ACC112 (cell line): ENCODE results near the gene TBX20.

Experiments used
- H2AFZ ChIP-seq: fragments of 200-600 bp; sonication (generic); one replicate; pipeline ENCODE4 v1.6.0; 2017; ENCODE audit warnings: antibody characterized with exemption, low read length; ENCODE audit not compliant: unreplicated experiment
- H3K27ac ChIP-seq: fragments of 200-600 bp; sonication (generic); 2 replicates; pipeline ENCODE4 v1.5.1; 2014; ENCODE audit warnings: low read depth, mild to moderate bottlenecking, antibody characterized with exemption, low read length, moderate library complexity
- H3K27me3 ChIP-seq: fragments of 200-600 bp; sonication (generic); 2 replicates; pipeline ENCODE4 v1.6.1; 2014; ENCODE audit warnings: mild to moderate bottlenecking, antibody characterized with exemption, low read length, moderate library complexity, mixed read lengths; ENCODE audit not compliant: insufficient read depth
- H3K36me3 ChIP-seq: fragments of 200-600 bp; sonication (generic); 2 replicates; pipeline ENCODE4 v1.6.1; 2016; ENCODE audit warnings: mild to moderate bottlenecking, antibody characterized with exemption, low read length, moderate library complexity, mixed read lengths; ENCODE audit not compliant: insufficient read depth
- H3K4me1 ChIP-seq: fragments of 200-600 bp; sonication (generic); one replicate; pipeline ENCODE4 v1.6.1; 2016; ENCODE audit warnings: low read length, mixed read lengths; ENCODE audit not compliant: insufficient read depth, unreplicated experiment, control insufficient read depth
- H3K4me3 ChIP-seq: fragments of 200-600 bp; sonication (generic); 2 replicates; pipeline ENCODE4 v1.5.1; 2014; ENCODE audit warnings: mild to moderate bottlenecking, low read depth, low read length
- H3K79me2 ChIP-seq: fragments of 200-600 bp; sonication (generic); one replicate; pipeline ENCODE4 v1.6.0; 2016; ENCODE audit warnings: low read length; ENCODE audit not compliant: control insufficient read depth, unreplicated experiment, insufficient read depth

TBX20 gene, protein sequence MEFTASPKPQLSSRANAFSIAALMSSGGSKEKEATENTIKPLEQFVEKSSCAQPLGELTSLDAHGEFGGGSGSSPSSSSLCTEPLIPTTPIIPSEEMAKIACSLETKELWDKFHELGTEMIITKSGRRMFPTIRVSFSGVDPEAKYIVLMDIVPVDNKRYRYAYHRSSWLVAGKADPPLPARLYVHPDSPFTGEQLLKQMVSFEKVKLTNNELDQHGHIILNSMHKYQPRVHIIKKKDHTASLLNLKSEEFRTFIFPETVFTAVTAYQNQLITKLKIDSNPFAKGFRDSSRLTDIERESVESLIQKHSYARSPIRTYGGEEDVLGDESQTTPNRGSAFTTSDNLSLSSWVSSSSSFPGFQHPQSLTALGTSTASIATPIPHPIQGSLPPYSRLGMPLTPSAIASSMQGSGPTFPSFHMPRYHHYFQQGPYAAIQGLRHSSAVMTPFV

DNA sequence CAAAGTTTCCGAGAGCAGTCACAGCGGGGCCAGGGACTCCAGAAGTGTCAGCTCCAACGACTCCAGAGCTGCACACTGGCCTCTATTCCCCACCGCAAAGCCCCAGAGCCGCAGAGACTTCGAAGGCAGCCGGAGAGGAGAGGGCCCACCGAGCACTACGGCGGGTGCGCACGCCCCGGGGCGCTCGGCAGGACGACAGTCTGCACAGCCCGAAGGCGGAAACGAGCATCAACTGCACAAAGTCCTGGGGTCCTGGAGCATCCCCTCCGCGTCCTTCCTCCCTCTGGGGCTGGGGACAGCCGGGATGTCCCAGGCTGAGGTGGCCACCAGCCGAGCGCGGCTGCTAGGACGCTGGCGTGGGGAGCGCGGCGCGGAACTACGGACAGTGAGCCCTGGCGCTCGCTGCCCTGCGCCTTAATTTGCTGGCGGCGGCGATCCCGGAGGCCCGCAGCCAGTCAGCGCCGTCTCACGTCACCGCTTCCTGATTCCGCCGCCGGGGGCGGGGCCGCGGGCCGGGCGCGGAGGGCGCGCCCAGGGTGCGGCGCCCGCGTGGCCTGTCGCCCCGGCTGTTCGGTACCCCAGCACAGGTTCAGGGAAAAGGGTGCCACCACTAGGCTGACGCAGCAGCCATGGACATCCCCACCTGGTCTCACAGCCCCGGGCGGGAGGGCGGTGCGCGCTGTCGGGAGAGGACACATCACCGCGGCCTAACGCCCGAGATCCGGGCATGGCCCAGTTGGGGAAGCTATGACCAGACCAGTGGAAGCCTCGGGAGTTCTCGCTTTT lies at the start of gene TBX20:
TSS of gene TBX20 (minus strand) at position 391 of the 786 bp plus-strand sequence. CDS start 480 bp downstream, outside the sequence.
- no peaks in the 10 kb centered on the region for H3K4me1 ChIP-seq
- no peak within 1 kb of the TSS for H3K4me3 ChIP-seq
- no peak within 1 kb of the TSS for H3K27ac ChIP-seq
- H3K36me3 ChIP-seq = no peaks in the 10 kb centered on the region
- peaks cover 100% of the 10 kb centered on the region for H3K27me3 ChIP-seq
- H2AFZ ChIP-seq = no peak within 1 kb of the TSS
- H3K79me2 ChIP-seq = no peaks in the 10 kb centered on the region

DNA sequence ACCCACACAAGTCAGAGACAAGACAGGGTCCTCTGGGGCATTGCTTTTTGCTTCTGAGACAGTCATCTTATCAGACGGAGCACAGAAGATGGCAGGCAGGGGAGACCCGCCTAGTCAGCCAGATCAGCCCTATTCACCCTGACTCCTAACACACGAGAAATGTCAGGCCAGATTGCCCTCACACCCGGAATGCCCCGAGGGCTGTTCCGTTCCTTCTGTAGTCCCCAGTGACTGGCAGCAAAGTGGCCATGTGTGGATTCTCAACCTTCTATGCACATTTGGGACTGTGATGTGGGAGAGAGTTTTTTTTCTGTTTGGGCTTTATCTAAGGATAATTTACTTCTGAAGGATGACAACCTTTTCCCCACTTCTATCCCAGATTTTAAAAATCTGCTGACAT lies 35.5 kb upstream of the TBX20 start:
- Histone ChIP-seq H3K36me3 (no peaks in the 10 kb centered on the region), H3K27me3 (peaks cover 36% of the 10 kb centered on the region), H3K27ac (no peak overlapping the region), H3K79me2 (no peaks in the 10 kb centered on the region), H3K4me3 (no peak overlapping the region), H3K4me1 (no peaks in the 10 kb centered on the region), H2AFZ (no peak overlapping the region)

DNA sequence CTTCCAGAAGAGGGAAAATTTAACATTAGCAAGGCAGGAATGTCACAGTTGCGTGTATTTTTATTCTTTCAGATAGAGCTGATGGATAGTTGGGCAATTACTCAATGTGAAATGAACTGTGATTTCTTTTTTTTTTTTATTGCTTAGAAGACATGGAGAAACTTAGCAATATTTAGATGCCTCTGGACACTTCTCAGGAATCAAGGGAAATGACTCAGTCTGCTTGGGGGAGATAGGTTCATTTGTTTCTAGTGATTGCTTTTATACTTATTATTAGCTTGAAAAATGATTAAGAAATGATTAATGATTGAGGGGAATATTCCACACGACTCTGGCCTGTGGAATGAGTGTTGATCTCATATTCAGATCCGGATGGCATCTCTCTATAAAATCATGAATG lies 33.1 kb upstream of the TBX20 start:
- peaks cover 40% of the 10 kb centered on the region for H3K27me3 ChIP-seq
- no peak overlapping the region for H3K4me3 ChIP-seq
- H3K36me3 ChIP-seq = no peaks in the 10 kb centered on the region
- H2AFZ ChIP-seq = no peak overlapping the region
- no peaks in the 10 kb centered on the region for H3K79me2 ChIP-seq
- H3K27ac ChIP-seq = no peak overlapping the region
- no peaks in the 10 kb centered on the region for H3K4me1 ChIP-seq

DNA sequence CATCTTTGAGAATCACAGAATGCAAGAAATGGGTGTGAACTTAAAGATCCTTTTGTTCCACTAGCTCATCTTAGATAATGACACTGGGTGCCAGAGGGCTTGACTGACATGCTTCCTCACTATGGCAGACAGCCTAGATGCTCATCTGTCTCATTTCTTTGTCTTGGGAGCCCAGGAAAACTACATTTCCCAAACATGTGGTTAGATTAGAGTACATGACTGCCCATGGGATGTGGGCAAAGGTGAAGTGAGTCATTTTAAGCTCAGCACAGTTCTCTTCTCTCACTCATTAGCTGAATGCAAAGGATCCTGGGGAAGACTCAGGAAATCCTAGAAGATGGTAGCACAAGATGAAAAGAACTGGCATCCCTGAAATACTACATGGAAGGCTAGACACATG lies 32.5 kb upstream of the TBX20 start:
- Histone ChIP-seq H3K27me3 (peaks cover 43% of the 10 kb centered on the region), H3K4me3 (no peak overlapping the region), H2AFZ (no peak overlapping the region), H3K27ac (no peak overlapping the region), H3K79me2 (no peaks in the 10 kb centered on the region), H3K36me3 (no peaks in the 10 kb centered on the region), H3K4me1 (no peaks in the 10 kb centered on the region)

DNA sequence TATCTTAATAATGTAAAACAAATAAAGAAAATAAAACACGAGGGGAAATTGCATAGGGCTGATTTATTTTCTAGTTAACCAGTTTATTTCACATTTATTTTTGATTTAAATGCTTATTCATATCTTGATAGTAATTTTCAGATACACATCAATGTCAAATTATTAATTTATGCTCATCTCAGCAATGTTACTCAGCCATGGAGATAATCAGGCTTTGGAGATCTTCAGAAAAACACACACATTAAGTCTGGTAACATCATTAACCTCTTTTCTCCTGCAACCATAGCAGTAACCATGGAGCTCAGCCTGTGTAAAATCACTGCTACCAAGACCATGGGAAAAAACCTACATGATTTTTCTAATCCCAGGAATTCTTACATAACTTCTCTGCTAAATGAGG lies 31.9 kb upstream of the TBX20 start:
- Histone ChIP-seq H3K79me2 (no peaks in the 10 kb centered on the region), H2AFZ (no peak overlapping the region), H3K36me3 (no peaks in the 10 kb centered on the region), H3K27me3 (peaks cover 47% of the 10 kb centered on the region), H3K27ac (no peak overlapping the region), H3K4me3 (no peak overlapping the region), H3K4me1 (no peaks in the 10 kb centered on the region)

DNA sequence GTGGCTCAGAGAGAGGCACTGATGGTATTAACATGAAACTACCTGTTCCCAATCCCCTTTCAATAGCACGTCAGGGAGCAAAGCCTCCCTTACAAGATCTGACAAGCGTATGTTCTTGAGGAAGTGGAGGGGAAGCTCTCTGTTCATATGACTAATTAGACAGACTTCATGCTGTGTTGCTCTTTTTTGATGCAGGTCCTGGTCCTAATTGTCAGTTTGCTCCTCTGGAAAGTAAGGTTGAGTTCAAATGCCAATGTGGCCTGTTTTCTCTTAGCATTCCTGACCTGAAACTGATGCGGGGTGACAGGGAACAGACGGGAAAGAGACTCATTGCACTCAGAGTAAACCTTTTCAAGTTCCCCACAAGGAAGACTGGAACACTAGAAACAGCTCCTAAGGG lies 27.0 kb upstream of the TBX20 start:
- Histone ChIP-seq H3K36me3 (no peaks in the 10 kb centered on the region), H3K4me1 (no peaks in the 10 kb centered on the region), H3K27me3 (peaks cover 67% of the 10 kb centered on the region), H2AFZ (no peak overlapping the region), H3K4me3 (no peak overlapping the region), H3K79me2 (no peaks in the 10 kb centered on the region), H3K27ac (no peak overlapping the region)

DNA sequence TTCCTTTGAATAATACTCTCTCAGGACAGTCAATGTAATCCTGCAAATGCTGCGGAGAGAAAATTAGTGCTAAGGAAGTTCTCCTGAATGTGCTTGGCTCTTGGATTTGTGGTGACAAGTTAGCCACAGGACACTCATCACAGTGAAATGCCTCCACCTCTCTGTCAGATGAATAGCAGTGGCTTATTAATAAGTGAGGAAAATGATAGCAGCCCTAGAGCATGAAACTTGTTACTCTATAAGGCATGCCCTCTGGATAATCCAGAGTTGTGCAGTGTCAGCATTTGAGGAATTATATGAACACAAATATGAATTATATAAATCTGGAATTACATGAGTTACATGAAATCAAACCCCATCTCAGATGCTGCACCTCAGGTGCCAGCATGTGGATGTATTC lies 23.5 kb upstream of the TBX20 start:
- H3K4me1 ChIP-seq = no peaks in the 10 kb centered on the region
- no peaks in the 10 kb centered on the region for H3K36me3 ChIP-seq
- no peak overlapping the region for H2AFZ ChIP-seq
- H3K79me2 ChIP-seq = no peaks in the 10 kb centered on the region
- H3K27ac ChIP-seq = no peak overlapping the region
- H3K27me3 ChIP-seq = peaks cover 57% of the 10 kb centered on the region
- H3K4me3 ChIP-seq = no peak overlapping the region

DNA sequence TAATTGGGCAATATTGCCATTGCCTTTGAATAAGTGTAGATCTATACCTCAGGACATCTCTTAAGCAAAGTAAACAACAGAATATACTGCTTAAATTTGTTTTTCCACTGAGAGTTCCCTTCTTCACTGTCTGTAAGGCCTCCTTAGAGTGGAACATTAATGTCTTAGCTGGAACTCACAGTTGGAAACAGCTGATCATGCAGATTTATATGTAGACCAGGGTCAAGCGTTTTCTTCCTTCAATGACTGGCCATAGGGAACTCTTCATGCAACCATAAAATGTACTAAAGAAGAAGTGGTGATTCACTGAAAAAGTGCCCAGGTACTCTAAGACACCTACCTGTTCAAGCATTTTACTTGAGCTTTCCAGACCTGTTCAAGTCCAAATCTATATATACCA lies 18.3 kb upstream of the TBX20 start:
- Histone ChIP-seq H3K4me3 (no peak overlapping the region), H3K27ac (no peak overlapping the region), H3K79me2 (no peaks in the 10 kb centered on the region), H3K36me3 (no peaks in the 10 kb centered on the region), H3K4me1 (no peaks in the 10 kb centered on the region), H3K27me3 (peaks cover 42% of the 10 kb centered on the region), H2AFZ (no peak overlapping the region)

DNA sequence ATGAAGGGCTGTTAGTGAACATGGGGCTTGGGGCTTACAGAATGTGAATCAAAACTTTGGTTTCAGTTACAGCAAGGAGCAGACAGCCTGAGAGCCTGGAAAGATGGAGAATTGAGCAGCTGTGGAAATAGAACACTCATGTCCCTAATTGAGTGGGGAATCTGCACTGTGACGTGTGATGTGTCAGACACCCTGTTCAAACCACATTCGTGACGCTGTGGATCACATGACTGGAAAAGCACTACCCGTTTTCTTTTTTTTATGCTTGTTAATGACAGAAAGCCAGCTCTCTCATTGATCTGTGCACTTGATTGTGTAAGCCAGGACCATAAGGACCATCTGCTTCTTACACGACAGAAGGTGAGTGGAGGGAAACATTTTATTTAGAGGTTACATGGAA lies 15.1 kb upstream of the TBX20 start:
- Histone ChIP-seq H3K27me3 (peaks cover 52% of the 10 kb centered on the region), H3K79me2 (no peaks in the 10 kb centered on the region), H3K4me1 (no peaks in the 10 kb centered on the region), H2AFZ (no peak overlapping the region), H3K27ac (no peak overlapping the region), H3K4me3 (no peak overlapping the region), H3K36me3 (no peaks in the 10 kb centered on the region)

DNA sequence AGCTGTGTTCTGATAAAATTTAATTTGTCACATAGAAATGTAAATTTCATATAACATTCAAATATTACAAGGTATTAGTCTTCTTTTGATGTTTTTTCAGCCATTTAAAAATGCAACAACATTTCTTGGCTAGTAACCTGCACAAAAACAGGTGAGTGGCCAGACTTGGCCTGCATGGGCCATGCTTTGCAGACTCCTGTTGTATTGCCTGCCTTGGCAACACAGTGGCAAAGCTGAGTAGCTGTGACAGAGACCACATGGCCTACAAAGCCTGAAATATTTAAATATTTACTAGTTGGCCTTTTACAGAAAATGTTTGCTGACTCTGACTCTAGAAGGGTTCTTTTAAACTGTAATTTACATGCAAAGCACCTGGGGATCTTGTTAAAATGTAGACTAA lies 13.5 kb upstream of the TBX20 start:
- no peak overlapping the region for H3K4me3 ChIP-seq
- no peak overlapping the region for H3K27ac ChIP-seq
- peaks cover 56% of the 10 kb centered on the region for H3K27me3 ChIP-seq
- no peak overlapping the region for H2AFZ ChIP-seq
- no peaks in the 10 kb centered on the region for H3K36me3 ChIP-seq
- no peaks in the 10 kb centered on the region for H3K79me2 ChIP-seq
- no peaks in the 10 kb centered on the region for H3K4me1 ChIP-seq

DNA sequence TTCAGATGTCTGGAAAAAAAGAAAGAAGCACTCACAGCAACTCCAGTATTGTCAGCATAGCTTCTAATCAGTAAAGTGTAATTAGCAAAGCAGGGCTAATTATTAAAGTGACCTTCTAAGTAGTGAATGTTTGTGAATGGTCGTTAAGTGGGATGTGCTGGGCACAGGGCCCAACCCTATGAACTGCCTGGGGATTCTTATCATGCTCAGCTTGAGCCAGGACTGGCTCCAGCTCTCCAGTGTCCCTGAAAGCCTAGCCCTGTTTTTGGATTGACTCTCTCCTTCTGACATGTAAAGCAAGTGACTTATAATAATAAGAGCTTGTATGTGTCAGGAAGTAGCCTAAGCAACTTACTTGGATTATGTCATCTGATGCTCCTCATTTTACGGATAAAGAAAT lies 9.5 kb upstream of the TBX20 start:
- Histone ChIP-seq H3K79me2 (no peaks in the 10 kb centered on the region), H3K4me3 (no peak overlapping the region), H3K36me3 (no peaks in the 10 kb centered on the region), H3K27ac (no peak overlapping the region), H2AFZ (no peak overlapping the region), H3K4me1 (no peaks in the 10 kb centered on the region), H3K27me3 (peaks cover 87% of the 10 kb centered on the region)
